Occipital lobe (tissue), 2 donors: Measurements from ENCODE around the gene CABP2. TPM values are rescaled to one million over a fixed set of nuclear protein-coding genes. Genes with fewer than 3 reads are reported as not detected.
"Not testable (repeated sequence)": the region's sequence is repeated elsewhere in the genome, so short reads cannot be mapped to it uniquely, and the experiment has no call there.

Source experiments
- DNase-seq: peaks from one replicate; lab custom pipeline; 2025; lab: John Stamatoyannopoulos, UW
- total RNA-seq: library from RNA; depleted of rRNA; stranded (reverse); fragments of >200 nt; gene quantifications from one replicate; pipeline ENCODE4 v1.2.3, GENCODE V29; 2014

Gene CABP2
- total RNA-seq, result not detected

GRCh38 chr11:67522844-67523555 is at the start of gene CABP2:
Gene CABP2 (minus strand): TSS chr11:67523446. CDS start chr11:67523326, 120 bp downstream.
- no peak for DNase-seq

GRCh38 chr11:67572747-67573419 is 49.6 kb upstream of the CABP2 start:
- peak; percentile 25 for DNase-seq

- no peak for DNase-seq
These were observed 49.1 kb upstream of the CABP2 start for GRCh38 chr11:67572305-67572704.

GRCh38 chr11:67571443-67571842 is 48.2 kb upstream of the CABP2 start:
- no peak for DNase-seq

GRCh38 chr11:67564230-67564629 is 41.0 kb upstream of the CABP2 start:
- DNase-seq, result no peak

GRCh38 chr11:67563705-67564114 is 40.5 kb upstream of the CABP2 start:
- DNase-seq, result not testable (repeated sequence)

GRCh38 chr11:67562963-67563704 is 39.9 kb upstream of the CABP2 start:
- no peak for DNase-seq

- no peak for DNase-seq
These were observed 38.8 kb upstream of the CABP2 start for GRCh38 chr11:67561971-67562619.

- no peak for DNase-seq
These were observed 35.0 kb upstream of the CABP2 start for GRCh38 chr11:67558084-67558772.

GRCh38 chr11:67556244-67556643 is 33.0 kb upstream of the CABP2 start:
- DNase-seq, result no peak

GRCh38 chr11:67551697-67552096 is 28.5 kb upstream of the CABP2 start:
- not testable (repeated sequence) for DNase-seq

GRCh38 chr11:67551127-67551526 is 27.9 kb upstream of the CABP2 start:
- no peak for DNase-seq

GRCh38 chr11:67548555-67549110 is 25.4 kb upstream of the CABP2 start:
- no peak for DNase-seq

GRCh38 chr11:67548112-67548511 is 24.9 kb upstream of the CABP2 start:
- DNase-seq, result not testable (repeated sequence)

- DNase-seq, result no peak
These were observed 22.0 kb upstream of the CABP2 start for GRCh38 chr11:67545280-67545679.

- no peak for DNase-seq
These were observed 21.5 kb upstream of the CABP2 start for GRCh38 chr11:67544616-67545242.

- no peak for DNase-seq
These were observed 20.3 kb upstream of the CABP2 start for GRCh38 chr11:67543585-67543984.

GRCh38 chr11:67542971-67543370 is 19.7 kb upstream of the CABP2 start:
- DNase-seq, result no peak

GRCh38 chr11:67542169-67542568 is 18.9 kb upstream of the CABP2 start:
- no peak for DNase-seq

- no peak for DNase-seq
These were observed 18.0 kb upstream of the CABP2 start for GRCh38 chr11:67541198-67541597.
